Transverse colon (tissue), 3 donors: Measurements from ENCODE around the gene DLX2.

Source experiments
- POLR2A ChIP-seq: fragments of 450-650 bp; IDR thresholded peaks from one replicate; pipeline ENCODE4 v1.6.1; 2016; ENCODE audit warnings: antibody characterized with exemption, mild to moderate bottlenecking, moderate library complexity
- POLR2AphosphoS5 ChIP-seq, 3 donors: sonication (generic); formaldehyde crosslinking; IDR thresholded peaks; one replicate each; pipeline ENCODE4 v1.6.1; 2016; ENCODE audit warnings: antibody characterized with exemption in 3 of 3

DNA sequence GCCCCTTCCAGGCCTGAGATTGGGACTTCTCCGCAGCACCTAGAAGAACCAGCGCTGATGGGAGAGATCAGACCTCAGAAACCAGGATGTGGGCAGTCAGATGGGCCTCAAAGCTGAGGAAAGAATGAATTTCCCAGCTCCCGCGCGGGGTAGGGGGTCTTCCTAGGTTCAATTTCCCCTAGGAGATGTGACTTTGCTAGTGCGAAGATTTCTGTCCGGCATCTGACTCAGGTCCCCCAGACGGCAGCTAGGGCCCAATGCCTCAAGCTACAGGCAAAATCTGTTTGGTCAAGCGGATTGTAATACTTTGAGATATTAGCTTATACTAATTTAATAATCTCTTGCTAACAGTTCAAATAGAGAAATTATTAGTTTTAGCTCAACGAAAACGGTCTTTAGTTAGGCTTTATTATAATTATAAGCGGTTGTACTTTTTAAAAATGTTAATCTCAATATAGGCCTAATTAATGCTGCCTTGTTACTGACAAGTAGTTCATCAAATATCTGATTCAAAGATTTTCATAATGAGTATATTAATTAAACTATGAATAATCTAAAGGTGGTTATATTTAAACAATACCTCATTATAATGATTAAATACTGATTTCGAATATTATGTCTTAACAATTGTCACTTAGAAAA is 11.6 kb downstream of the DLX2 start:
- no peak for TF ChIP-seq POLR2A
- TF ChIP-seq POLR2AphosphoS5 (IDR thresholded peaks at IDR 0.05), result no peak
